Measurements from ENCODE around the gene SPN. TPM values are rescaled to one million over a fixed set of nuclear protein-coding genes. Genes with fewer than 3 reads are reported as not detected.

The SPN gene
- total and polyA plus RNA-seq, 2 of the 4 experiments (the other 2 are of a cell fraction): not detected

DNA sequence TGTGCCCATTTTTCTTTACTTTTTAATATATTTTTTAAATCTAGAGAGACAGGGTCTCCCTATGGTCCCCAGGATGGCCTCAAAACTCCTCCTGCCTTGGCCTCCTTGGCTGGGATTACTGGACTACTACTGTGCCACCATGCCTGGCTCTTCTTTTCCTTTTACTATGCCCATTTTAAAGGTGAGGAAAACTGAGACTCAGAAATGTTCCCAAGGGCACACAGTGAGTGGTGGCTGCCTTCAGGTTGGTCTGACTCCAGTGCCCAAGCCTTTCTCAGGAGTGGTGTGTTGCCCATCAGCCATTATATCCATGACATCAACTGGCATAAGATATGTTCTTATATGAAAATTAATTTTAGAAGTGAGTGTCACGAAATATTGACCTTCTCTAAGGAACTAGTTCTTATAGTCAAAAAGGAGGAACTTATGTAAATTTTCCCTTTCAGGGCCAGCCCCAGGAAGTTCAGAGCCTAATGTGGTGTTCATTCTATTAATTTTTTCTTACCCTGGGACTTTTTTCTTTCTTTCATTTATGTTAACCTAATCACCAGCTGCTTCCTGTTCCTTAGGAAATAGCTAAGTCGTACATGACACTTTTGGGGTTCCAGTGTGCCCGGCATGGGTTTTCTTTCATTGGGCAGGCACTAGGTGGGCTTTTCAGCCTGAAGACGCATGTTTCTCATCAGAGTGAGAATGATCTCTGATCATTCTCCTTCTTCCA is 17.9 kb upstream of the SPN start:
- Histone ChIP-seq H2BK5ac (ENCODE audit: low read depth, low read length, poor library complexity, severe bottlenecking) (no peak overlapping the region), H2BK120ac (ENCODE audit: low read depth, low read length) (no peak overlapping the region), H2AK5ac (ENCODE audit: low read depth, low read length) (no peak overlapping the region), H4K8ac (ENCODE audit: low read depth in 2 of 2, low read length in 2 of 2) (no peak overlapping the region), H4K20me1 (ENCODE audit: insufficient read depth, low read length) (no peaks in the 10 kb centered on the region), H2AK9ac (replicated peaks; ENCODE audit: low read depth, low read length, poor library complexity) (no peak overlapping the region), H2AFZ (replicated peaks; ENCODE audit: low read length, poor library complexity) (no peak overlapping the region), H3K9ac (ENCODE audit: low read depth, low read length) (no peak overlapping the region), H3K79me1 (ENCODE audit: low read depth in 1 of 2, low read length in 2 of 2) (no peaks in the 10 kb centered on the region), H3K4me1 (ENCODE audit: control insufficient read depth, insufficient read depth, low read length) (no peaks in the 10 kb centered on the region), H3K4ac (ENCODE audit: low read depth, low read length) (no peak overlapping the region), H3K36me3 (ENCODE audit: control insufficient read depth, insufficient read depth, low read length) (no peaks in the 10 kb centered on the region), H3K23ac (ENCODE audit: low read depth, low read length) (no peak overlapping the region), H4K5ac (ENCODE audit: low read depth, low read length) (no peak overlapping the region), H3K18ac (ENCODE audit: low read depth, low read length) (no peak overlapping the region), H2BK15ac (ENCODE audit: low read depth, low read length) (no peak overlapping the region), H3K4me3 (ENCODE audit: insufficient read depth, low read depth, low read length) (no peak overlapping the region), H2BK20ac (ENCODE audit: low read depth, low read length) (no peak overlapping the region), H3K9me1 (ENCODE audit: insufficient read depth, low read length) (no peaks in the 10 kb centered on the region), H3K4me2 (ENCODE audit: low read depth, low read length) (no peak overlapping the region), H3K14ac (replicated peaks; ENCODE audit: low read depth, low read length) (no peak overlapping the region), H3K9me3 (ENCODE audit: control insufficient read depth, insufficient read depth, low read length) (0 out of 2 replicates have a peak, but pooled peaks cover 2% of the 10 kb centered on the region), H4K91ac (ENCODE audit: insufficient read depth, low read depth, low read length) (no peak overlapping the region), H3K56ac (ENCODE audit: extremely low read depth, insufficient read depth, low read length) (no peak overlapping the region), H3K27me3 (ENCODE audit: control insufficient read depth, insufficient read depth, low read length) (peaks cover 5% of the 10 kb centered on the region; the same call in 1 of the 2 replicates), H3K27ac (ENCODE audit: insufficient read depth, low read length) (no peak overlapping the region)
- ATAC-seq (ENCODE audit: low read depth) (no peak), DNase-seq (no peak)
- intact Hi-C loops (cut with micrococcal nuclease): no loop called here
- CTCF ChIA-PET: no interaction called here
- dilution Hi-C loops (cut with HindIII; ENCODE audit: low sequenced_read_pairs, unreplicated experiment): no loop called here
- 81% methylated on average over 3 of the region's 4 CpGs; no CpG with 5 or more reads in 1 of the 2 experiments for WGBS, 2 experiments (ENCODE audit: extremely low coverage in 2 of 2, insufficient read length in 1 of 2)
- POLR2A ChIA-PET (ENCODE audit: unreplicated experiment): no interaction called here
- in situ Hi-C loops (cut with MboI; ENCODE audit: low sequenced_read_pairs): no loop called here
- BruUV-seq (replicated peaks): no TSS peak
- TF ChIP-seq POLR2A (IDR thresholded peaks at IDR 0.05; ENCODE audit: low read depth, low read length): no peak
- no peak for TF ChIP-seq BHLHE40 (IDR thresholded peaks at IDR 0.05; ENCODE audit: low read depth, low read length)
- no peak for TF ChIP-seq CEBPB (IDR thresholded peaks at IDR 0.05; ENCODE audit: low read depth, low read length)
- no peak for TF ChIP-seq RAD21 (IDR thresholded peaks at IDR 0.05; ENCODE audit: low read length)
- TF ChIP-seq RCOR1 (IDR thresholded peaks at IDR 0.05; ENCODE audit: insufficient replicate concordance, low read length): no peak
- TF ChIP-seq CHD1 (IDR thresholded peaks at IDR 0.05; ENCODE audit: low read depth, low read length): no peak
- TF ChIP-seq MAZ (IDR thresholded peaks at IDR 0.05; ENCODE audit: borderline replicate concordance, low read depth, low read length): no peak
- TF ChIP-seq, protein P1, sequence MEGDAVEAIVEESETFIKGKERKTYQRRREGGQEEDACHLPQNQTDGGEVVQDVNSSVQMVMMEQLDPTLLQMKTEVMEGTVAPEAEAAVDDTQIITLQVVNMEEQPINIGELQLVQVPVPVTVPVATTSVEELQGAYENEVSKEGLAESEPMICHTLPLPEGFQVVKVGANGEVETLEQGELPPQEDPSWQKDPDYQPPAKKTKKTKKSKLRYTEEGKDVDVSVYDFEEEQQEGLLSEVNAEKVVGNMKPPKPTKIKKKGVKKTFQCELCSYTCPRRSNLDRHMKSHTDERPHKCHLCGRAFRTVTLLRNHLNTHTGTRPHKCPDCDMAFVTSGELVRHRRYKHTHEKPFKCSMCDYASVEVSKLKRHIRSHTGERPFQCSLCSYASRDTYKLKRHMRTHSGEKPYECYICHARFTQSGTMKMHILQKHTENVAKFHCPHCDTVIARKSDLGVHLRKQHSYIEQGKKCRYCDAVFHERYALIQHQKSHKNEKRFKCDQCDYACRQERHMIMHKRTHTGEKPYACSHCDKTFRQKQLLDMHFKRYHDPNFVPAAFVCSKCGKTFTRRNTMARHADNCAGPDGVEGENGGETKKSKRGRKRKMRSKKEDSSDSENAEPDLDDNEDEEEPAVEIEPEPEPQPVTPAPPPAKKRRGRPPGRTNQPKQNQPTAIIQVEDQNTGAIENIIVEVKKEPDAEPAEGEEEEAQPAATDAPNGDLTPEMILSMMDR (conservative IDR thresholded peaks at IDR 0.05; ENCODE audit: low read depth, low read length): no peak
- TF ChIP-seq FOS (IDR thresholded peaks at IDR 0.05; ENCODE audit: low read depth, low read length): no peak
- no peak for TF ChIP-seq MXI1 (IDR thresholded peaks at IDR 0.05; ENCODE audit: borderline replicate concordance, low read depth, low read length)
- TF ChIP-seq SMC3 (IDR thresholded peaks at IDR 0.05; ENCODE audit: low read depth, low read length): no peak
- TF ChIP-seq MAFK (IDR thresholded peaks at IDR 0.05; ENCODE audit: low read depth, low read length): no peak
- TF ChIP-seq, protein P2, sequence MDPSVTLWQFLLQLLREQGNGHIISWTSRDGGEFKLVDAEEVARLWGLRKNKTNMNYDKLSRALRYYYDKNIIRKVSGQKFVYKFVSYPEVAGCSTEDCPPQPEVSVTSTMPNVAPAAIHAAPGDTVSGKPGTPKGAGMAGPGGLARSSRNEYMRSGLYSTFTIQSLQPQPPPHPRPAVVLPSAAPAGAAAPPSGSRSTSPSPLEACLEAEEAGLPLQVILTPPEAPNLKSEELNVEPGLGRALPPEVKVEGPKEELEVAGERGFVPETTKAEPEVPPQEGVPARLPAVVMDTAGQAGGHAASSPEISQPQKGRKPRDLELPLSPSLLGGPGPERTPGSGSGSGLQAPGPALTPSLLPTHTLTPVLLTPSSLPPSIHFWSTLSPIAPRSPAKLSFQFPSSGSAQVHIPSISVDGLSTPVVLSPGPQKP (IDR thresholded peaks at IDR 0.05; ENCODE audit: borderline replicate concordance, low read depth, low read length): no peak
- TF ChIP-seq RFX5 (IDR thresholded peaks at IDR 0.05; ENCODE audit: low read depth, low read length): no peak
- TF ChIP-seq, protein P3, sequence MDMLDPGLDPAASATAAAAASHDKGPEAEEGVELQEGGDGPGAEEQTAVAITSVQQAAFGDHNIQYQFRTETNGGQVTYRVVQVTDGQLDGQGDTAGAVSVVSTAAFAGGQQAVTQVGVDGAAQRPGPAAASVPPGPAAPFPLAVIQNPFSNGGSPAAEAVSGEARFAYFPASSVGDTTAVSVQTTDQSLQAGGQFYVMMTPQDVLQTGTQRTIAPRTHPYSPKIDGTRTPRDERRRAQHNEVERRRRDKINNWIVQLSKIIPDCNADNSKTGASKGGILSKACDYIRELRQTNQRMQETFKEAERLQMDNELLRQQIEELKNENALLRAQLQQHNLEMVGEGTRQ (IDR thresholded peaks at IDR 0.05; ENCODE audit: low read depth, low read length): no peak
- no peak for TF ChIP-seq NFE2L2 (IDR thresholded peaks at IDR 0.05; ENCODE audit: low read depth, low read length)

Data from IMR-90 (cell line).